Measurements from ENCODE around the gene SOX5. TPM values are rescaled to one million over a fixed set of nuclear protein-coding genes. Genes with fewer than 3 reads are reported as not detected.
"Not testable (repeated sequence)": the region's sequence is repeated elsewhere in the genome, so short reads cannot be mapped to it uniquely, and the experiment has no call there.

The SOX5 gene
- total RNA-seq, 2 experiments from 2014 or later, result not detected

- DNase-seq, result no peak
- no peaks in the 10 kb centered on the region for H3K4me1 Mint-ChIP-seq
- H3K4me3 Mint-ChIP-seq, result no peak overlapping the region
- CTCF ChIA-PET, result no interaction called here
- H3K27ac Mint-ChIP-seq, result no peak overlapping the region
- POLR2A ChIA-PET, result no interaction called here
- H3K9me3 Mint-ChIP-seq, result no peaks in the 10 kb centered on the region
- no peaks in the 10 kb centered on the region for H3K27me3 Mint-ChIP-seq
- H3K36me3 Mint-ChIP-seq (ENCODE audit: low read depth), result no peaks in the 10 kb centered on the region
Measured at GRCh38 chr12:23753628-23754365, 195.7 kb downstream of the SOX5 start.

- Mint-ChIP-seq H3K36me3 (ENCODE audit: low read depth) (no peaks in the 10 kb centered on the region), H3K4me3 (no peak overlapping the region), H3K27me3 (no peaks in the 10 kb centered on the region), H3K4me1 (no peaks in the 10 kb centered on the region), H3K27ac (no peak overlapping the region), H3K9me3 (no peaks in the 10 kb centered on the region)
- DNase-seq, result no peak
- ChIA-PET CTCF (no interaction called here), POLR2A (no interaction called here)
Measured at GRCh38 chr12:23752245-23752644, 197.2 kb downstream of the SOX5 start.

DNA sequence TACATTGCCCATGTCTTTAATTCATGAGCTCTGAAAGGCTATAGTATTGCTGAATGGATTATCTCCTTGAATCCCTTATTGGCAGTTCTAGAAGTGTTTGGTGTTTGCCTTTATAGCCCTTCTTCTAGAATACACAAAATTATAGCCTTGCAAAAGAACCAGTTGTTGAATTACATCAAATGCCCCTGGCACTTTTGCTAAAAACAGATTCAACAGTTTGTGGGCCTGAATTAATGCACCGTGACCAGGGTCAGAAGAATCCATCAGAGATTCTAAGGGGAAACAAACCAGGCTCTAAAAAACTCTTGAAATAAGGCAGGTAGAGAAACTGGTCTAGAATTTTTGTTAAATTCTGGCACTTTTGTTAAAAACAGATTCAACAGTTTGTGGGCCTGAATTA, 197.8 kb downstream of the SOX5 start:
- ChIA-PET CTCF (no interaction called here), POLR2A (no interaction called here)
- no peaks in the 10 kb centered on the region for H3K4me1 Mint-ChIP-seq

GRCh38 chr12:23750923-23751322, 198.5 kb downstream of the SOX5 start:
- Mint-ChIP-seq H3K27ac (no peak overlapping the region), H3K27me3 (no peaks in the 10 kb centered on the region), H3K36me3 (ENCODE audit: low read depth) (no peaks in the 10 kb centered on the region), H3K4me3 (no peak overlapping the region), H3K9me3 (no peaks in the 10 kb centered on the region), H3K4me1 (no peaks in the 10 kb centered on the region)
- ChIA-PET POLR2A (no interaction called here), CTCF (no interaction called here)
- no peak for DNase-seq

More for the DNA sequence above, 197.8 kb downstream of the SOX5 start:
- DNase-seq, result no peak
- Mint-ChIP-seq H3K36me3 (ENCODE audit: low read depth) (no peaks in the 10 kb centered on the region), H3K9me3 (no peaks in the 10 kb centered on the region), H3K4me3 (no peak overlapping the region), H3K27me3 (no peaks in the 10 kb centered on the region), H3K27ac (no peak overlapping the region)

DNA sequence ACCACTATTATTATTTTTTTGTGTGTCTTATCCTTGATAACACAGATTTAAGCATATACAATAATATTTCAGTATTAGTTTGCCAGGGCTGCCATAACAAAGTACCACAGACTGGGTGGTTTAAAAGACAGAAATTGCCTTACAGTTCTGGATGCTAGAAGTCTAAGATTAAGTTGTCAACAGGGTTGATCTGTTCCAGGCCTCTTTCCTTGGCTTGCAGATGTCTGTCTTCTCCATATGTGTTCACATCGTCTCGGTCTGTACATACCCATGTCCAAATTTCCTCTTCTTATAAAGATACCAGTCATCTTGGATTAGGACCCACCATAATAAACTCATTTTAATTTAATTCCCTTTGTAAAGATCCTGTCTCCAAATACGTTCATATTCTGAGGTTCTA, 204.8 kb downstream of the SOX5 start:
- ChIA-PET CTCF (no interaction called here), POLR2A (no interaction called here)
- H3K9me3 Mint-ChIP-seq, result no peaks in the 10 kb centered on the region
- H3K4me3 Mint-ChIP-seq, result no peak overlapping the region
- no peak overlapping the region for H3K27ac Mint-ChIP-seq
- H3K27me3 Mint-ChIP-seq, result no peaks in the 10 kb centered on the region
- no peak for DNase-seq
- no peaks in the 10 kb centered on the region for H3K36me3 Mint-ChIP-seq (ENCODE audit: low read depth)
- no peaks in the 10 kb centered on the region for H3K4me1 Mint-ChIP-seq

GRCh38 chr12:23742574-23742973, 206.9 kb downstream of the SOX5 start:
- H3K27me3 Mint-ChIP-seq, result no peaks in the 10 kb centered on the region
- peaks cover 2% of the 10 kb centered on the region for H3K9me3 Mint-ChIP-seq
- H3K27ac Mint-ChIP-seq, result no peak overlapping the region
- ChIA-PET CTCF (no interaction called here), POLR2A (no interaction called here)
- no peak overlapping the region for H3K4me3 Mint-ChIP-seq
- H3K4me1 Mint-ChIP-seq, result no peaks in the 10 kb centered on the region
- H3K36me3 Mint-ChIP-seq (ENCODE audit: low read depth), result no peaks in the 10 kb centered on the region
- no peak for DNase-seq

- Mint-ChIP-seq H3K36me3 (ENCODE audit: low read depth) (no peaks in the 10 kb centered on the region), H3K4me3 (no peak overlapping the region), H3K27ac (no peak overlapping the region), H3K4me1 (no peaks in the 10 kb centered on the region), H3K9me3 (peaks cover 2% of the 10 kb centered on the region), H3K27me3 (no peaks in the 10 kb centered on the region)
- ChIA-PET POLR2A (no interaction called here), CTCF (no interaction called here)
- DNase-seq, result no peak
Measured at GRCh38 chr12:23731493-23731892, 218.0 kb downstream of the SOX5 start.

- Mint-ChIP-seq H3K9me3 (peaks cover 2% of the 10 kb centered on the region), H3K4me3 (no peak overlapping the region), H3K27ac (no peak overlapping the region), H3K4me1 (no peaks in the 10 kb centered on the region), H3K27me3 (no peaks in the 10 kb centered on the region), H3K36me3 (ENCODE audit: low read depth) (no peaks in the 10 kb centered on the region)
- no peak for DNase-seq
- ChIA-PET CTCF (no interaction called here), POLR2A (no interaction called here)
Measured at GRCh38 chr12:23731035-23731434, 218.4 kb downstream of the SOX5 start.

DNA sequence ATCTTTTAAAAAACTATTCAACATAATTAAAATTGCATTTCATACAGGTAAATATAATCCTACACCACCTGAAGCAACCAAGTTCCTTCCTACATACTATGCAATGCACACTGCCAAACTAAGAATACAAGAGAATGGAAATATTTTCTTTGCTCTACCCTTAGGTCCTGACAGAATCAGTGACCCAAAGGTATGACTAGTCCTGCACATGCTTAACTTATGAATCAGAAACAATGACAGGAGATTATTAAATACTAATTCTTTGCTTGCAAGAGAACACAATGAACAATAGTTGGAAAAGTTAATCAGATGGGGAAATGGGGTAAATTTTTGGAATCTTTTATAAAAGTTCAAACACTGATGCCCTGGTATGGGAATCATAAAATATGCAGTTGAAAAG, 220.1 kb downstream of the SOX5 start:
- no peaks in the 10 kb centered on the region for H3K4me1 Mint-ChIP-seq
- no peak overlapping the region for H3K27ac Mint-ChIP-seq
- H3K9me3 Mint-ChIP-seq, result no peaks in the 10 kb centered on the region
- no peaks in the 10 kb centered on the region for H3K27me3 Mint-ChIP-seq
- ChIA-PET POLR2A (no interaction called here), CTCF (no interaction called here)
- no peaks in the 10 kb centered on the region for H3K36me3 Mint-ChIP-seq (ENCODE audit: low read depth)
- no peak for DNase-seq
- H3K4me3 Mint-ChIP-seq, result no peak overlapping the region

GRCh38 chr12:23726646-23727045, 222.8 kb downstream of the SOX5 start:
- ChIA-PET POLR2A (no interaction called here), CTCF (interaction anchor here (0.7 kb wide), 1 partner anchor 212 kb away, joined by 3 read pairs; no protein-coding TSS in a partner anchor)
- no peaks in the 10 kb centered on the region for H3K4me1 Mint-ChIP-seq
- no peaks in the 10 kb centered on the region for H3K27me3 Mint-ChIP-seq
- DNase-seq, result no peak
- H3K9me3 Mint-ChIP-seq, result no peaks in the 10 kb centered on the region
- H3K4me3 Mint-ChIP-seq, result no peak overlapping the region
- no peaks in the 10 kb centered on the region for H3K36me3 Mint-ChIP-seq (ENCODE audit: low read depth)
- no peak overlapping the region for H3K27ac Mint-ChIP-seq

DNA sequence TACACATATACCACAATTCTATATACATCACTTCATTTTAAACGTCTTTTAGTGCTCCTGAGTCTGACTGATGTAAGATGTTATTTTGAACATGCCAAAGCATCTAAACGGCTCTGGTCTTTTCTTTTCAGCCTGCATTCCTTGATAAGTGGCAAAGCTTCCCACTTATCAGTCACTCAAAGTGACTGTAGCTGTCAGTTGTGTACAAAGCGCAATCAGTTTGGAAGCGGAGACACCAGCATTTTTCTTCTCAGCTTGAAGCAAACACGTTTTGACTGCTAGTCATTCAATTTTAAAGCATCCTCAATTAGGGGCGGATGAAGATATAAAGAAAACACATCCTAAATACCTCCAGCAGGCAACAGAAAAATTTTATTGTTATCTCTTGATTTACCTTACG, 226.8 kb downstream of the SOX5 start:
- no peak overlapping the region for H3K27ac Mint-ChIP-seq
- H3K4me1 Mint-ChIP-seq, result no peaks in the 10 kb centered on the region
- ChIA-PET CTCF (no interaction called here), POLR2A (no interaction called here)
- no peak overlapping the region for H3K4me3 Mint-ChIP-seq
- no peak for DNase-seq
- no peaks in the 10 kb centered on the region for H3K27me3 Mint-ChIP-seq
- H3K36me3 Mint-ChIP-seq (ENCODE audit: low read depth), result no peaks in the 10 kb centered on the region
- no peaks in the 10 kb centered on the region for H3K9me3 Mint-ChIP-seq

DNA sequence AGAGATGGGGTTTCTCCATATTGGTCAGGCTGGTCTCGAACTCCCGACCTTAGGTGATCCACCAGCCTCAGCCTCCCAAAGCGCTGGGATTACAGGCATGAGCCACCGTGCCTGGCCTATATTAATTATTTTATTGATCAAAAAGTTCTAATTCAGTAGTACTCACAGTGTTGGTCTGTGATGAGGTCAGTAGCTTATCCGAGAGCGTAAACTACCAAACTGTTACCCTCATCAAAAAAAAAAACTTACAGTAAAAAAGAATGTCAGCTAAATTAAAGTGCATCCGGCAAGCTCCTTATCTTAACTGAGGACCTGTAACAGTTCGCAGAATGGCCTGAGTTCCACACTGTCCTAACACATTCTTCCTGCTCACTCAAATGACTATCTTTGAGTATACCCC, 228.2 kb downstream of the SOX5 start:
- DNase-seq, result no peak
- Mint-ChIP-seq H3K27ac (no peak overlapping the region), H3K27me3 (no peaks in the 10 kb centered on the region), H3K4me1 (no peaks in the 10 kb centered on the region), H3K4me3 (no peak overlapping the region), H3K9me3 (no peaks in the 10 kb centered on the region), H3K36me3 (ENCODE audit: low read depth) (no peaks in the 10 kb centered on the region)
- CTCF ChIA-PET, result no interaction called here
- POLR2A ChIA-PET, result no interaction called here

DNA sequence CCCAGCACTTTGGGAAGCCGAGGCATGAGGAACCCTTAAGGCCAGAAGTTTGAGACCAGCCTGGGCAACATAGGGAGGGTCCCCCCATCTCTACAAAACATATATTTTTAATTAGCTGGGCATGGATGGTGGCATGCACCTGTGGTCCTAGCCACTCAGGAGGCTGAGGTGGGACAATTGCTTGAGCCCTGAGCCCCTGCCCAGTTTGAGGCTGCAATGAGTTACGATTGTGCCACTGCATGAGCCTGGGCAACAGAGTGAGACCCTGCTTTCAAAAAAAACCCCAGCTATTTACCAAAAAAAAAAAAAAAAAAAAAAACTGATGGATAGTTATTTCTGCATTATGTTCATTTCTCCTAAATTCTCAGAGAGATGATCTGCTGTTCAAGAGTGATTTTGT, 230.0 kb downstream of the SOX5 start:
- Mint-ChIP-seq H3K27me3 (no peaks in the 10 kb centered on the region), H3K9me3 (no peaks in the 10 kb centered on the region), H3K4me1 (no peaks in the 10 kb centered on the region), H3K36me3 (ENCODE audit: low read depth) (no peaks in the 10 kb centered on the region), H3K27ac (no peak overlapping the region), H3K4me3 (no peak overlapping the region)
- POLR2A ChIA-PET, result no interaction called here
- no peak for DNase-seq
- CTCF ChIA-PET, result no interaction called here

DNA sequence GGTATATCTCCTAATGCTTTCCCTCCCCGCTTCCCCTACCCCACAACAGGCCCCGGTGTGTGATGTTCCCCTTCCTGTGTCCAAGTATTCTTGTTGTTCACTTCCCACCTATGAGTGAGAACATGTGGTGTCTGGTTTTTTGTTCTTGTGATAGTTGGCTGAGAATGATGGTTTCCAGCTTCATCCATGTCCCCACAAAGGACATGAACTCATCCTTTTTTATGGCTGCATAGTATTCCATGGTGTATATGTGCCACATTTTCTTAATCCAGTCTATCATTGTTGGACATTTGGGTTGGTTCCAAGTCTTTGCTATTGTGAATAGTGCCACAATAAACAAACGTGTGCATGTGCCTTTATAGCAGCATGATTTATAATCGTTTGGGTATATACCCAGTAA, 239.1 kb downstream of the SOX5 start:
- H3K36me3 Mint-ChIP-seq (ENCODE audit: low read depth); DNase-seq; H3K27ac Mint-ChIP-seq; H3K4me1 Mint-ChIP-seq; H3K4me3 Mint-ChIP-seq; POLR2A ChIA-PET; H3K9me3 Mint-ChIP-seq; H3K27me3 Mint-ChIP-seq: not testable (repeated sequence)
- CTCF ChIA-PET, result interaction anchor here (0.6 kb wide), 1 partner anchor 515 kb away, joined by 4 read pairs; no protein-coding TSS in a partner anchor

Data from activated CD4-positive, alpha-beta T cell treated with anti-CD3 and anti-CD28 coated beads, Interleukin-2, amount 10 ng/mL, durations not matched to agents 7 days and 5 days (primary cell).